Fibroblast of gingiva (primary cell): ENCODE measurements around the gene GDPGP1.
"Not testable (repeated sequence)": the region's sequence is repeated elsewhere in the genome, so short reads cannot be mapped to it uniquely, and the experiment has no call there.

Source experiments
- DNase-seq: peaks from one replicate; pipeline ENCODE4 v3.0.0-alpha.2; 2011; ENCODE audit warnings: low read depth

The GDPGP1 gene, protein sequence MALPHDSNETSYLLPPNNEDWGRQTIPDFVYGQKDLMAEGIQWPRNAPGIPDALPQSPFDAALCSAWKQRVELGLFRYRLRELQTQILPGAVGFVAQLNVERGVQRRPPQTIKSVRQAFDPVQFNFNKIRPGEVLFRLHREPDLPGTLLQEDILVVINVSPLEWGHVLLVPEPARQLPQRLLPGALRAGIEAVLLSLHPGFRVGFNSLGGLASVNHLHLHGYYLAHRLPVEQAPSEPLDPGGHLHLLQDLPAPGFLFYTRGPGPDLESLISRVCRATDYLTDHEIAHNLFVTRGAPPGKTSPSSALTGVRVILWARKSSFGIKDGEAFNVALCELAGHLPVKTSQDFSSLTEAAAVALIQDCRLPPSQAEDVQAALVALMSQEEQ

GRCh38 chr15:90234096-90234988 is at the start of gene GDPGP1:
GDPGP1 (plus strand) TSS chr15:90234209; CDS start chr15:90240909, 6,700 bp downstream.
- no peak for DNase-seq

GRCh38 chr15:90184786-90185704 is 49.0 kb upstream of the GDPGP1 start:
- peak; percentile 55 for DNase-seq

- DNase-seq = no peak
Measured at GRCh38 chr15:90187257-90187868, 46.6 kb upstream of the GDPGP1 start.

DNA sequence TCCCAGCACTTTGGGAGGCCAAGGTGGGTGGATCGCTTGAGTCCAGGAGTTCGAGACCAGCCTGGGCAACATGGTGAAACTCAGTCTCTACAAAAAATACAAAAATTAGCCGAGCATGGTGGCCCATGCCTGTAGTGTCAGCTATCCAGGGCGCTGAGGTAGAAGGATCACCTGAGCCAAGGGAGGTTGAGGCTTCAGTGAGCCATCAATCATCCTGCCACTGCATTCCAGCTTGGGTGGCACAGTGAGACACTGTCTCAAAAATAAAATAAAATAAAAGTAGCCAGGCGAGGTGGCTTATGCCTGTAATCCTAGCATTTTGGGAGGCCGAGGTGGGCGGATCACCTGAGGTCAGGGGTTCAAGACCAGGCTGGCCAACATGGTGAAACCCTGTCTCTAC is 45.9 kb upstream of the GDPGP1 start:
- DNase-seq = not testable (repeated sequence)

- no peak for DNase-seq
Measured at GRCh38 chr15:90188914-90189748, 44.9 kb upstream of the GDPGP1 start.

DNA sequence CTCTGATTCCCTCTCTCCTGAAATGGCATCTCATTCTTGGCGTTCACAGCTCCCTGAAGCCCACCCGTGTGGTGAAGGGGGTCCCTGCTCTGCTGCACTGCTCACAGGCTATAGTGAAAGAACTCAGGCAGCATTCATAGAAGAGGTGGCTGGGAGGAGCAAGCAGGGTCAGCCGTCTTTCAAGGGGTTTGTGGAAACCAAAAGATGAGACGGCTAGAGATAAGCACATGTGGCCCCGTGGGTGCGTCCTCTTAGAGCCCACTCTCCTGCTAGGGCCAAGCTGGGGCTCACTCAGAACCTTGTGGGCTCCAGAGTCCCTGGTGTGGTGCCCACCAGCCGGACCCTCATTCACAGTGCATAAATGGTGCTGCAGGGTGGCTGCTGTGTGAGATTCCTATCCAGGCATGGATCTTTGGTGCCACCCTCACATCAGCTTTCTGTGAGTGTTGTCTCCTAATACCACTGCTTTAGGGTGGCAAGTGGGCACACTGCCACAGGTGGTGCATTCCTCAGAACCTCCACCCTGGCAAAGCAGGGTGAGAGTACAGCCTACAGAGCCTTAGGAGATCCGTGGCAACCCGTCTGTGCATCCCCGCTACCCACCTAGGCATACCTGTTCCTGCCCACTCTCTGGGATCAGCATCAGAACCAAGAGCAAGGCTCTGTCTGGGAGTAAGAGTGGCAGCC is 44.1 kb upstream of the GDPGP1 start:
- DNase-seq = no peak

DNA sequence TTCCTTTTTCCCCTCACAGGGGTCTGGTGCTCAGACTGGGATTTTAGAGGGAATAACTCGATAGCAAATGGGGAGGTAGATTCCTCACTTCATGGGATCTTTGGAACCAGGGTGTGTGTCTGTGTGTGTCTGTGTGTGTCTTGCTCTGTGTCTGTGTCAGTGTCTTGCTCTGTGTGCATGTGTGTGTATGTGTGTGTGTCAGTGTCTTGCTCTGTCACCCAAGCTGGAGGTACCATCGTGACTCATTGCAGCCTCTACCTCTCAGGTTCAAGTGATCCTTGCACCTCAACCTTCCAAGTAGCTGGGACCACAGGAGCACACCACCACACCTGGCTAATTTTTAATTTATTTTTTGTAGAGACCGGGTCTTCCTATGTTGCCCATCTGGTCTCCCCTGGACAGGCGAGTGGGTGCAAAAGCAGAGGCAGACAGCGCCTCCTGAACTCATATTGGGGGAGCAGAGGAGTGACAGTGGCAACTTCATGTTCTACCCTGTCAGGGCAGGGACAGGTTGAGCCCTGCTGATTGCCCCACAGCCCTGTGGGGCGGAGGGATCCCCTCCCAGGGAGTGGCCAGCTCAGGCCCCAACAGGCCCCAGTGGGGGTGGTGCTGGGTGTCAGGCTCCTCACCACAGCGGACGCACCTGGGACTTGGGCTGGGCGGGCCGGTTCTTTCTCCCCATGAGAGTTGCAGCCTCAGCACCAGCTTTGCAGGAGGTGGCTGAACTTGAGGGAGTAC is 43.2 kb upstream of the GDPGP1 start:
- no peak for DNase-seq

DNA sequence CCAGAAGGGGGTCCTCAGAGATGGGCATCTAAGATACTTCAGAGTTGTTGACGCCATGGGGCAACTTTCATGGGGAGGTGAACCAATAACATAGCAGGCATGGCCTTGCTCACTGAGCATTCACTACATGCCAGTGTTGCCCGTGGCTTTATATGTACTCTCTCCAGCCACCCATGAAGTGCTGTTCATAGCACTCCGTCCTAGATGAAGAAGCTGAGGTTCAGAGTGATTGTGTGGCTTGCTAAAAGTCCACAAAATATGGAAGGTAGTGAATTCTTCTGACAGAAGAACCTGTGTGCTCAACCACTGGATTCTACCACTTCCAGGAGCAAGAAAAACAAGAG is 42.7 kb upstream of the GDPGP1 start:
- no peak for DNase-seq

DNA sequence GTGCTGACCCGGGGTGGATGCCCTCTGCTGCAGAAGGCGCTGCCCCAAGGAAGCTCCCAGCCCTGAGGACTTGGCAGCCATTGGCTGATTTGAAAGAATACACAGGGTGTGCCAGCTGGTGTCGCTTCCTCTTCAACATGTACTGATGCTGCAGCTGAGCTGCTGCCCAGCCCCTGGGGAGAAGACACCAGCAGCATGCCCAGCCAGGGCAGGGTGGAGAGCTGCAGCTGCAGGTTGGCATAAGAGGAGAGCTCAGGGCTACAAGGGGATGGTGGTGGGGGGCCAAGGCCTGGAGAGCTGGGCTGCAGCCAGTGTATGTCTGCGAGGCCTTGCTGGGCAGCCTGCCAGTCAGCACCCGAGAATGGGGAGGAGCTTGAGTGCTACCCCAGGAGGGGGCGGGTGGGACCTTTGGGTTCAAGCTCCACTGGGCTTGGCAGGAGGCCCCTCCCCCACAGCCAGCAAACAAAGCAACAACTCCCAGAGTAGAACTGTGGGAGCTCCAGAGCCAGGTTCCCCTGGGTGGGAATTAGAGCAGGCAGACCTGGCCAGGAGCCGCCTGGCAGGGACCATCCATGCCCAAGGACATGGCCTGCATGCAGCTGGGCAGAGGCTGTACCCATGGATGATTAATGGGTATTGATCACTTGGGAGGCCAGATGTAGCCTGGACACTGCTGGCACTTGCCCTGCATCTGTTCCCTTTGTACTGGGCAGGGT is 42.1 kb upstream of the GDPGP1 start:
- peak; percentile 64 for DNase-seq

DNA sequence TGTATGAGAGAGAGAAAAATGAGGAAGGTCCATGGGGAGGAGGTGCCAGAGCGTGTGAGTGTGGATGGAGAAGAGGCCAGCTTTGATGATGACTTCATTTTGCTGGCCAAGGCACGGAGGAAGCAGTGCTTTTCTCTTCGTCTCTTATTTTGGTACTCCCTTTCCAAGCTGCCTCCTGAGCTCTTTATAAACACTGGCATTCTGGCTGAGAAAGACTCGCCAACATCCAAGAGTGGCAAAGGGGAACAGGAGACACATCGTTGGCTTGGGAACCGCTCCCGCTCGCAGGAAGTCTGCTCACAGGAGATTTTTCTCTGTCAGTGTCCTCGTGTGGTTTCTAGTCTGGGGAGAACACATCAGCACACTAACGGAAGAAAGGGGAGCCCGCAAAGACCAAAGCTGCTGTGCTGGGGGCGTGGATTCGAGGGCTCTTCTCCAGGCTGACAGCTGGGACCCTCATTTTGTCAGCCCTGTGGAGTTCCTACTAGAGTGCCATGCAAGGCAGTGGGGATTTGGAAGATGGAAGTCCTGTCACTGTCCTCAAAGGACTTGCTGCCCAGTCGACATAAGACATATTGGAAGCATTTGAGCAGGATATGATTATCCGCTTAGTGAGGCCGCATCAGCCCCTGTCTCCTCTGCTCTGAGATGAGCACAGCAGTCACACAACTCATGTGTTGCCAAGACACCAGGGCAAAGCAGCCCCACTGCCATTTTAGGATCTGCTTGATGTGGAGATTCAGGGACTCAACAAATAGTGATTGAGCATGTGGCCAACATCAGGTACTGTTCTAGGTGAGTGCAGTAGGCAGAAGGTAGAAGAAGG is 40.8 kb upstream of the GDPGP1 start:
- peak; percentile 36 for DNase-seq

DNA sequence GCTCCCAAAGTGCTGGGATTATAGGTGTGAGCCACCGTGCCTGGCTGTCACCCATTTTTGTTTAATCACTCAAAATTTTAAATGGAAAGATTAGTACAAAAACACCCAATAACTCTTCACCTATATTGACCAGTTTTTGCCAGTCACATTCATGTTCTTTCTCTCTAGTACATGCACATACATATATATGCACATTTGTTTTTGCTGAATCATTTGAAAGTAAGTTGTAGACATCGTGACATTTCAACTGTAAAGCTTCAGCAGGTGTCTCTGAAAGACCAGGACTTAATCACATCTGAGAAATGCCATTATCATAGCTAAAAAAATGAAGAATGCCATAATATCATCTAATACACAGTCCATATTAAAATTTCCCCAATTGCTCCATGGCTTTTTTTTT is 39.4 kb upstream of the GDPGP1 start:
- DNase-seq = no peak

DNA sequence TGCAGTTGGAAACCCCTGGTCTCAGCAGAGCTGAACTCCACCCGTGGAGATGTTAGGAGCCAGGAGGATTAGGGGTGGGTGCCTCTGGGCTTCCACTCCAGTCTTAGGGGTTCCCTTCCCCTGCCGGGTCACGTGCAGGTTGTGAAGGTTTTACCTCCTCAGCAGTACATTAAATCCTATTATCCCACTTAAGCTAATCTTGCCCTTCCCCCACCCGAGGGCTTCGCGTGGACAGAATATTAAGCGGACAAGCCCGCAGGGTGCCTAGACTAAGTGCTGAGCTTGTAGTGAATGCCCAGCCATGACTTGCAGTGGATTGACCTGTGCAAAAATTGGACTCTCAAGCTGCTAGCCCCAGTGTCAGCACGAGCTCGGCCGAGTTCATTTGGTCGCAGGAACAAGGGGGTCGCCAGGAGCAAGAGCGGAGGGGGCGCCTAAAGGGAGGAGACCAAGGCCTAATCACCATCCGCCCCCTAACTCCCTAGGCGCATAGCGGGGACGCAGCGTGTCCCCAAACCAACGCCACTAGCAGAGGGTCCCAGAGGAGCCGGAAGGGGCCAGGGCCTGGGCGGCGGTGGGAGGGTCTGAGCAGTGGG is 33.4 kb upstream of the GDPGP1 start:
- DNase-seq = no peak

GRCh38 chr15:90201130-90201943 is 32.7 kb upstream of the GDPGP1 start, which contains the start of gene SEMA4B:
SEMA4B (plus strand) TSS chr15:90201330; CDS start chr15:90201579, 249 bp downstream.
- DNase-seq = peak; percentile 40

- no peak for DNase-seq
Measured at GRCh38 chr15:90201944-90202375, 32.0 kb upstream of the GDPGP1 start.

DNA sequence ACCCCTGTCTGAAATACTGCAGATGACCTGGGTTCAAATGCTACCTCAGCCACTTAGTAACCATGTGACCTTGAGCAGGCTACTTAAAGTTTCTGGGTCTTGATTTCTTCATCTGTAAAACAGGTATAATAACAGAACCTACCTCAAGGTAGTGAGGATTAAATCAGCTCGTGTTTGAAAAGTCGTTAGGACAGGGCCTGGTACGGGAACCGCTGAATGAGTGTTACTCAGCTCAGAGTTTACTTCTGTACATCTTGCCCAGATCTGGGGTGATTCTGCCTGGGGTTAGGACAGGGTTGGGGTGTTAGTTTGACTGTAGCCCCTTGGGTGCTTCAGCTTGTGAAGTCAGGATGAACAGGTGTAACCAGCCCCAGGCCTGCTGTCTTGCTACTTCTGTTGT is 31.1 kb upstream of the GDPGP1 start:
- DNase-seq = no peak

DNA sequence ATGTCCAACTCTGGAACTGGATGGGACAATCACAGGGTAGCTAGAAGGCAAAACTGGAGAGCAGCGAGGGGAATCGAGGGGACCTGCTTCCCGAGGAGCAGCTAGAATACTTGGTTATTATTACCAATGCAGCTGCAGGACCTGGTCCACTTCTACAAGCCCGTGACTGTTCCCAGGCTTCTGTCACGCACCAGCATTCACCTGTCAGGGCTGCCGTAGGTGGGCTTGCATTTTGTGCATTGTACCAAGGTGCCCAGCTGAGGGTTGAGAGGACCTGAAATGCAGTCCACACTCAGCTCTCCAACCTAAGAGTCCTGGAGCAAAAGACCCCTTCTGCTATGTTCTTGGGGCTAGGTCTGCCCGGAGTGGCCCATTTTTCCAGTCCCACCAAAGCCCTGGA is 30.5 kb upstream of the GDPGP1 start:
- no peak for DNase-seq
